B cell (primary cell): ENCODE results near the gene DIRAS1. TPM values are rescaled to one million over a fixed set of nuclear protein-coding genes. Genes with fewer than 3 reads are reported as not detected.

Source experiments
- ATAC-seq: fragments of 200-7000 bp; cut with Tn5 transposase; one replicate; pipeline ENCODE4 v1.10.0; 2021; ENCODE audit warnings: low read depth, mild to moderate bottlenecking, moderate number of reproducible peaks, moderate library complexity
- CTCF ChIA-PET: fragments of 350-600 bp; sonication (Branson Sonifier 250); formaldehyde crosslinking; loops from one replicate; lab custom pipeline; 2021; ENCODE audit warnings: antibody characterized with exemption, inconsistent platforms; lab: Charles Lee
- POLR2A ChIA-PET: fragments of 350-600 bp; sonication (Branson Sonifier 250); formaldehyde crosslinking; loops from one replicate; lab custom pipeline; 2021; ENCODE audit warnings: antibody characterized with exemption; lab: Charles Lee
- DNase-seq: peaks from one replicate; pipeline ENCODE4 v3.0.0; 2013
- H2AFZ ChIP-seq: 2 replicates; pipeline ENCODE4 v1.6.1; 2012; ENCODE audit warnings: mild to moderate bottlenecking, low read depth, low read length; ENCODE audit not compliant: insufficient read depth, poor library complexity, severe bottlenecking
- H3K27ac ChIP-seq, 2 donors: 1 replicate in 1 of 2; 2 replicates in 1 of 2; pipeline ENCODE4 v1.5.1; 2012 to 2013; ENCODE audit warnings: low read length in 2 of 2, mild to moderate bottlenecking in 2 of 2, moderate library complexity in 1 of 2
- H3K27me3 ChIP-seq, 4 experiments: fragments of 200-600 bp in 1 of 4; sonication (generic) in 1 of 4; replicated peaks in 1 of 4; 1 replicate in 2 of 4; 2 replicates in 2 of 4; pipeline versions ENCODE4 v1.6.1 to v1.7.0; 2013 to 2016; ENCODE audit warnings: low read length in 3 of 4, mild to moderate bottlenecking in 2 of 4, mixed read lengths in 1 of 4, moderate library complexity in 1 of 4; ENCODE audit not compliant: insufficient read depth in 4 of 4, control insufficient read depth in 3 of 4; ENCODE audit errors: control extremely low read depth in 1 of 4
- H3K36me3 ChIP-seq, 2 experiments: replicated peaks in 1 of 2; 1 replicate in 1 of 2; 2 replicates in 1 of 2; pipeline versions ENCODE4 v1.6.1 to v1.7.1; 2013; ENCODE audit warnings: low read length in 1 of 2; ENCODE audit not compliant: insufficient read depth in 2 of 2, control insufficient read depth in 1 of 2; ENCODE audit errors: control extremely low read depth in 1 of 2, extremely low read depth in 1 of 2
- H3K4me1 ChIP-seq, 2 donors: fragments of 200-600 bp in 1 of 2; sonication (generic) in 1 of 2; 1 replicate in 1 of 2; 2 replicates in 1 of 2; pipeline versions ENCODE4 v1.5.1 to v1.6.1; 2013 to 2017; ENCODE audit warnings: low read length in 2 of 2; ENCODE audit not compliant: control insufficient read depth in 2 of 2, insufficient read depth in 2 of 2
- H3K4me2 ChIP-seq: replicated peaks from 2 replicates; pipeline ENCODE3; 2012; ENCODE audit warnings: mild to moderate bottlenecking, low read depth, low read length; ENCODE audit not compliant: poor library complexity, severe bottlenecking
- H3K4me3 ChIP-seq, 5 experiments: fragments of 200-600 bp in 1 of 5; sonication (generic) in 1 of 5; 1 replicate in 3 of 5; 2 replicates in 2 of 5; pipeline versions ENCODE4 v1.5.1 to v1.7.0; 2011 to 2016; ENCODE audit warnings: low read length in 4 of 5, mild to moderate bottlenecking in 4 of 5, low read depth in 2 of 5, control low read depth in 1 of 5, moderate library complexity in 1 of 5; ENCODE audit not compliant: insufficient read depth in 1 of 5; ENCODE audit errors: control extremely low read depth in 1 of 5, extremely low read depth in 1 of 5
- H3K79me2 ChIP-seq: fragments of 200-600 bp; sonication (generic); one replicate; pipeline ENCODE4 v1.6.0; 2016; ENCODE audit warnings: low read length; ENCODE audit not compliant: control insufficient read depth, insufficient read depth
- H3K9ac ChIP-seq: fragments of 200-600 bp; sonication (generic); 2 replicates; pipeline ENCODE4 v1.6.1; 2017; ENCODE audit warnings: mild to moderate bottlenecking, low read length, moderate library complexity
- H3K9me3 ChIP-seq, 3 donors: one replicate each; pipeline versions ENCODE4 v1.6.1 to v1.7.1; 2013; ENCODE audit warnings: low read length in 2 of 3; ENCODE audit not compliant: control insufficient read depth in 2 of 3, insufficient read depth in 1 of 3; ENCODE audit errors: control extremely low read depth in 1 of 3
- H4K20me1 ChIP-seq: 2 replicates; pipeline ENCODE4 v1.6.0; 2012; ENCODE audit warnings: mild to moderate bottlenecking, low read length; ENCODE audit not compliant: insufficient read depth, control insufficient read depth, poor library complexity, severe bottlenecking
- H3K27ac Mint-ChIP-seq: one replicate; pipeline ENCODE4 v1.8.0; 2021; ENCODE audit warnings: mixed read lengths
- H3K27me3 Mint-ChIP-seq: one replicate; pipeline ENCODE4 v1.8.0; 2021; ENCODE audit warnings: mixed read lengths
- H3K4me1 Mint-ChIP-seq: one replicate; pipeline ENCODE4 v1.8.0; 2021; ENCODE audit warnings: mixed read lengths
- H3K4me3 Mint-ChIP-seq: one replicate; pipeline ENCODE4 v1.8.0; 2021; ENCODE audit warnings: mixed read lengths
- H3K9me3 Mint-ChIP-seq: one replicate; pipeline ENCODE4 v1.8.0; 2022; ENCODE audit warnings: mixed read lengths; ENCODE audit not compliant: insufficient read depth
- CTCF ChIP-seq: fragments of 200-600 bp; IDR thresholded peaks from one replicate; pipeline ENCODE4 v1.8.0; 2022; ENCODE audit warnings: antibody characterized with exemption, mild to moderate bottlenecking
- EZH2 ChIP-seq: IDR thresholded peaks from 2 replicates; pipeline ENCODE4 v1.6.1; 2012; ENCODE audit warnings: borderline replicate concordance, low read depth, mild to moderate bottlenecking, moderate library complexity, low read length; ENCODE audit not compliant: insufficient read depth, poor library complexity, severe bottlenecking
- WGBS: methylation state at CpG from one replicate; pipeline ENCODE4 v1.1.5; 2013; ENCODE audit warnings: missing lambda C conversion rate; ENCODE audit not compliant: insufficient coverage; 5-methylcytosine and 5-hydroxymethylcytosine counted together
- intact Hi-C: fragments of 100-400 bp; cut with micrococcal nuclease; formaldehyde crosslinking; loops from one replicate; pipeline ENCODE4 v1.10.0; 2022
- polyA plus RNA-seq: library from polyadenylated mRNA; depleted of rRNA; stranded (reverse); fragments of >200 nt; gene quantifications from 2 replicates; pipeline ENCODE4 v1.2.3, GENCODE V29; 2012
- total RNA-seq, 2 donors: library from RNA; stranded (reverse); fragments of 120-200 nt in 1 of 2; gene quantifications; 1 replicate in 1 of 2; 2 replicates in 1 of 2; pipeline versions ENCODE4 v1.2.3 to v1.2.4, GENCODE V29; 2013 to 2022

DIRAS1 gene
- total and polyA plus RNA-seq, 2 donors (not counting 1 experiment from before 2014, with no cell fraction given), result 5.2 to 23.7 TPM

- Histone ChIP-seq H3K36me3 (peaks cover 5 to 35% of the 10 kb centered on the region in 2 experiments), H4K20me1 (peaks cover 21% of the 10 kb centered on the region), H3K9me3 (peaks cover 0 to 14% (median 0%) of the 10 kb centered on the region in 3 donors), H3K4me3 (no peak overlapping the region), H3K27me3 (no peaks in the 10 kb centered on the region), H3K4me2 (no peak overlapping the region), H3K79me2 (peaks cover 46% of the 10 kb centered on the region), H3K9ac (no peak overlapping the region), H3K27ac (no peak overlapping the region), H2AFZ (no peak overlapping the region), H3K4me1 (peaks cover 7 to 17% of the 10 kb centered on the region in 2 donors)
- H3K27me3 Mint-ChIP-seq, result no peaks in the 10 kb centered on the region
- POLR2A ChIA-PET, result interaction anchor here (0.5 kb wide), 1 partner anchor 33 kb away, joined by 13 read pairs; no protein-coding TSS in a partner anchor
- H3K4me1 Mint-ChIP-seq, result peaks cover 28% of the 10 kb centered on the region
- H3K4me3 Mint-ChIP-seq, result no peak overlapping the region
- intact Hi-C loops, result no loop called here
- no peaks in the 10 kb centered on the region for H3K9me3 Mint-ChIP-seq
- CTCF ChIA-PET, result interaction anchor here (2.9 kb wide), 1 partner anchor 87 kb away, joined by 19 read pairs; no protein-coding TSS in a partner anchor
- TF ChIP-seq CTCF, result no peak
- TF ChIP-seq EZH2, result no peak
- ATAC-seq (no peak), DNase-seq (no peak)
- WGBS, result 77% methylated on average over 21 of the region's 26 CpGs
- H3K27ac Mint-ChIP-seq, result peak overlapping the region; percentile 37
Observed at GRCh38 chr19:2734589-2735288, 13.6 kb upstream of the DIRAS1 start.
